H1 (cell line): Measurements from ENCODE around the gene CACNA1E. TPM values are rescaled to one million over a fixed set of nuclear protein-coding genes. Genes with fewer than 3 reads are reported as not detected.

Source experiments
- CTCF ChIA-PET: fragments of 300-600 bp; sonication (Branson Sonifier 250); formaldehyde crosslinking; loops from one replicate; lab custom pipeline; 2021; ENCODE audit not compliant: partially characterized antibody; lab: Charles Lee
- POLR2A ChIA-PET: fragments of 300-600 bp; sonication (Branson Sonifier 250); formaldehyde crosslinking; loops from one replicate; lab custom pipeline; 2021; ENCODE audit warnings: inconsistent platforms; ENCODE audit not compliant: partially characterized antibody; lab: Charles Lee
- DNase-seq, 2 experiments: peaks; one replicate each; pipeline versions ENCODE4 v3.0.0 to v3.0.0-alpha.2; 2010 to 2022; ENCODE audit warnings: low spot score in 2 of 2, low read depth in 1 of 2, mixed read lengths in 1 of 2
- FAIRE-seq: peaks from 2 replicates; lab custom pipeline; 2011; peaks lifted over from hg19 to GRCh38; lab: Jason Lieb, UNC
- H2AFZ ChIP-seq: 2 replicates; pipeline ENCODE4 v1.8.1; 2012; ENCODE audit warnings: low read length, inconsistent platforms
- H2AK5ac ChIP-seq: 2 replicates; pipeline ENCODE4 v1.6.1; 2013; ENCODE audit warnings: low read depth, low read length
- H2BK120ac ChIP-seq: replicated peaks from 2 replicates; pipeline ENCODE3; 2013; ENCODE audit warnings: low read depth, low read length, inconsistent platforms
- H2BK12ac ChIP-seq: 2 replicates; pipeline ENCODE4 v1.6.1; 2013; ENCODE audit warnings: low read depth, low read length
- H2BK15ac ChIP-seq: 2 replicates; pipeline ENCODE4 v1.6.1; 2013; ENCODE audit warnings: low read length
- H2BK20ac ChIP-seq: 2 replicates; pipeline ENCODE4 v1.6.1; 2013; ENCODE audit warnings: low read length
- H2BK5ac ChIP-seq: 2 replicates; pipeline ENCODE4 v1.6.1; 2013; ENCODE audit warnings: low read depth, low read length
- H3K14ac ChIP-seq: 2 replicates; pipeline ENCODE4 v1.6.1; 2013; ENCODE audit warnings: inconsistent platforms; ENCODE audit not compliant: insufficient read length
- H3K18ac ChIP-seq: 2 replicates; pipeline ENCODE4 v1.6.1; 2013; ENCODE audit warnings: low read length; ENCODE audit errors: extremely low read depth
- H3K23ac ChIP-seq: 2 replicates; pipeline ENCODE4 v1.6.1; 2013; ENCODE audit warnings: inconsistent platforms; ENCODE audit not compliant: insufficient read length
- H3K23me2 ChIP-seq: 2 replicates; pipeline ENCODE4 v1.6.1; 2013; ENCODE audit warnings: low read depth, low read length
- H3K27ac ChIP-seq: 2 replicates; pipeline ENCODE4 v1.6.1; 2011; ENCODE audit warnings: low read depth, low read length, inconsistent platforms
- H3K27me3 ChIP-seq, 4 experiments: replicated peaks in 1 of 4; 1 replicate in 1 of 4; 2 replicates in 3 of 4; pipeline versions ENCODE4 v1.6.1 to v1.8.1; 2011 to 2013; ENCODE audit warnings: low read length in 3 of 4, mild to moderate bottlenecking in 3 of 4, inconsistent platforms in 2 of 4, mixed read lengths in 2 of 4, moderate library complexity in 1 of 4; ENCODE audit not compliant: control insufficient read depth in 3 of 4, insufficient read depth in 3 of 4; ENCODE audit errors: extremely low read depth in 1 of 4
- H3K36me3 ChIP-seq, 4 experiments: 2 replicates each; pipeline versions ENCODE4 v1.6.1 to v1.8.1; 2011 to 2013; ENCODE audit warnings: mild to moderate bottlenecking in 4 of 4, low read length in 3 of 4, moderate library complexity in 2 of 4, control low read depth in 1 of 4, inconsistent platforms in 1 of 4; ENCODE audit not compliant: insufficient read depth in 4 of 4, control insufficient read depth in 2 of 4
- H3K4ac ChIP-seq: replicated peaks from 2 replicates; pipeline ENCODE3; 2013; ENCODE audit warnings: low read length, low read depth, mixed read lengths, inconsistent platforms; ENCODE audit not compliant: insufficient read length
- H3K4me1 ChIP-seq, 4 experiments: replicated peaks in 1 of 4; 1 replicate in 1 of 4; 2 replicates in 3 of 4; pipeline versions ENCODE4 v1.6.1 to v1.8.1; 2011 to 2013; ENCODE audit warnings: low read length in 3 of 4, inconsistent platforms in 2 of 4, mixed read lengths in 1 of 4; ENCODE audit not compliant: insufficient read depth in 4 of 4, control insufficient read depth in 3 of 4
- H3K4me2 ChIP-seq, 2 experiments: 2 replicates each; pipeline versions ENCODE4 v1.6.1 to v1.8.1; 2011 to 2013; ENCODE audit warnings: low read depth in 2 of 2, low read length in 2 of 2, control low read depth in 1 of 2, inconsistent platforms in 1 of 2, mild to moderate bottlenecking in 1 of 2; ENCODE audit not compliant: insufficient read depth in 1 of 2
- H3K4me3 ChIP-seq, 4 experiments: fragments of 200-600, 300-600 bp in 1 of 4; sonication (generic), shearing (Covaris generic), sonication (Bioruptor Twin) in 1 of 4; 2 replicates each; pipeline versions ENCODE4 v1.5.1 to v1.8.1; 2011 to 2016; ENCODE audit warnings: low read length in 4 of 4, low read depth in 3 of 4, control low read depth in 2 of 4, inconsistent platforms in 2 of 4, mild to moderate bottlenecking in 2 of 4, mixed read lengths in 1 of 4, moderate library complexity in 1 of 4; ENCODE audit not compliant: insufficient read depth in 2 of 4; ENCODE audit errors: extremely low read depth in 1 of 4
- H3K56ac ChIP-seq: replicated peaks from 2 replicates; pipeline ENCODE3; 2013; ENCODE audit warnings: low read depth, mild to moderate bottlenecking, mixed read lengths, low read length, inconsistent platforms; ENCODE audit not compliant: insufficient read length
- H3K79me1 ChIP-seq: 2 replicates; pipeline ENCODE4 v1.6.1; 2013; ENCODE audit warnings: low read depth, low read length, control low read depth
- H3K79me2 ChIP-seq, 2 experiments: 2 replicates each; pipeline versions ENCODE4 v1.6.1 to v1.8.1; 2012 to 2013; ENCODE audit warnings: low read length in 2 of 2, mild to moderate bottlenecking in 2 of 2, inconsistent platforms in 1 of 2; ENCODE audit not compliant: insufficient read depth in 2 of 2, control insufficient read depth in 1 of 2
- H3K9ac ChIP-seq, 4 experiments: replicated peaks in 1 of 4; 1 replicate in 1 of 4; 2 replicates in 3 of 4; pipeline versions ENCODE4 v1.6.1 to v1.8.1; 2011 to 2013; ENCODE audit warnings: low read depth in 3 of 4, low read length in 3 of 4, control low read depth in 2 of 4, mild to moderate bottlenecking in 2 of 4, moderate library complexity in 2 of 4, inconsistent platforms in 1 of 4; ENCODE audit errors: extremely low read depth in 1 of 4
- H3K9me3 ChIP-seq, 2 experiments: 2 replicates each; pipeline versions ENCODE4 v1.6.1 to v1.8.1; 2012 to 2013; ENCODE audit warnings: mild to moderate bottlenecking in 2 of 2, moderate library complexity in 2 of 2, control low read depth in 1 of 2, inconsistent platforms in 1 of 2, low read depth in 1 of 2, low read length in 1 of 2, mixed read lengths in 1 of 2; ENCODE audit not compliant: insufficient read depth in 2 of 2
- H4K20me1 ChIP-seq, 2 experiments: replicated peaks in 1 of 2; 2 replicates each; pipeline versions ENCODE3 to v1.8.1; 2011 to 2013; ENCODE audit warnings: inconsistent platforms in 2 of 2, low read length in 2 of 2, mild to moderate bottlenecking in 1 of 2; ENCODE audit not compliant: insufficient read depth in 2 of 2, control insufficient read depth in 1 of 2
- H4K5ac ChIP-seq: 2 replicates; pipeline ENCODE4 v1.6.1; 2013; ENCODE audit warnings: low read length, low read depth, mixed read lengths, inconsistent platforms; ENCODE audit not compliant: insufficient read length
- H4K8ac ChIP-seq: 2 replicates; pipeline ENCODE4 v1.8.0; 2013; ENCODE audit warnings: mild to moderate bottlenecking, moderate library complexity, low read length, inconsistent platforms; ENCODE audit not compliant: insufficient read depth; ENCODE audit errors: extremely low read depth
- H4K91ac ChIP-seq: replicated peaks from 2 replicates; pipeline ENCODE3; 2013; ENCODE audit warnings: low read length, mixed read lengths, inconsistent platforms; ENCODE audit not compliant: insufficient read length
- JUND ChIP-seq: IDR thresholded peaks from 2 replicates; pipeline ENCODE4 v1.6.1; 2011; ENCODE audit warnings: mild to moderate bottlenecking, improper control_type of control experiment, low read length
- NRF1 ChIP-seq: IDR thresholded peaks from 2 replicates; pipeline ENCODE4 v1.6.1; 2011; ENCODE audit warnings: mild to moderate bottlenecking, low read depth, low read length, improper control_type of control experiment
- SP2 ChIP-seq: IDR thresholded peaks from 2 replicates; pipeline ENCODE4 v1.6.1; 2012; ENCODE audit warnings: mild to moderate bottlenecking, low read length, inconsistent platforms
- SUZ12 ChIP-seq: fragments of 200-600 bp; sonication (generic); IDR thresholded peaks from 2 replicates; pipeline ENCODE4 v1.6.1; 2012; ENCODE audit warnings: mild to moderate bottlenecking, inconsistent platforms, low read length, moderate library complexity, mixed read lengths
- TAF1 ChIP-seq: IDR thresholded peaks from 2 replicates; pipeline ENCODE4 v1.6.1; 2011; ENCODE audit warnings: mild to moderate bottlenecking, low read depth, low read length
- WGBS, 2 experiments: shearing (Covaris generic) in 1 of 2; methylation state at CpG; one replicate each; pipeline versions ENCODE4 v1.1.6 to v1.1.7; 2013 to 2015; ENCODE audit warnings: low lambda C conversion rate in 2 of 2, mixed read lengths in 2 of 2, inconsistent platforms in 1 of 2, low coverage in 1 of 2, missing lambda C conversion rate in 1 of 2; ENCODE audit not compliant: insufficient replicate concordance in 2 of 2, insufficient coverage in 1 of 2, insufficient read length in 1 of 2; ENCODE audit errors: extremely low coverage in 1 of 2, missing lambda C conversion rate in 1 of 2; 5-methylcytosine and 5-hydroxymethylcytosine counted together
- polyA plus RNA-seq, 7 experiments: library from polyadenylated mRNA; depleted of rRNA in 3 of 7; stranded (reverse) in 5 of 7; unstranded in 2 of 7; fragments of >200 nt in 5 of 7; fragments of 200-250 nt in 2 of 7; gene quantifications; 1 replicate in 5 of 7; 2 replicates in 1 of 7; 4 replicates in 1 of 7; pipeline versions ENCODE4 v1.2.1 to v1.2.3, GENCODE V29; 2011 to 2013; ENCODE audit warnings: missing spikeins in 2 of 7, mixed read lengths in 2 of 7
- total RNA-seq: library from RNA; stranded (reverse); fragmentation: NEBNext Ultra II Directional; extraction: Animal tissue kit (Norgen Biotek cat#: 25700); gene quantifications from 2 replicates; pipeline ENCODE4 v1.2.1, GENCODE V29; 2021

The CACNA1E gene
- total and polyA plus RNA-seq, 2 of the 8 experiments (the other 6 are each of a cell fraction or from before 2014, with no cell fraction given) = 0.98 to 1.3 TPM

- H2AFZ ChIP-seq = no peak overlapping the region
- no peak overlapping the region for H2BK15ac ChIP-seq
- ChIA-PET CTCF (interaction anchor here (0.6 to 3.1 kb wide), 4 partner anchors 8 to 92 kb away, joined by 3 to 12 read pairs (median 4); no protein-coding TSS in a partner anchor), POLR2A (no interaction called here)
- H3K23me2 ChIP-seq = peaks cover 8% of the 10 kb centered on the region; the same call in 1 of the 2 replicates
- H3K14ac ChIP-seq = no peak overlapping the region
- H3K4me3 ChIP-seq = no peak overlapping the region
- WGBS, 2 experiments = 88% methylated on average over 1 of the region's 1 CpG; no CpG with 5 or more reads in 1 of the 2 experiments
- H3K9ac ChIP-seq = no peak overlapping the region
- H4K8ac ChIP-seq = no peak overlapping the region
- peaks cover 17 to 38% (median 27%) of the 10 kb centered on the region in 4 experiments for H3K27me3 ChIP-seq
- no peak overlapping the region for H2AK5ac ChIP-seq
- no peaks in the 10 kb centered on the region for H3K36me3 ChIP-seq
- H2BK20ac ChIP-seq = no peak overlapping the region
- peaks cover 0 to 1% of the 10 kb centered on the region in 2 experiments for H4K20me1 ChIP-seq
- no peaks in the 10 kb centered on the region; the same call in 1 of the 2 replicates for H3K79me1 ChIP-seq
- no peak overlapping the region for H3K56ac ChIP-seq
- H3K9me3 ChIP-seq = no peaks in the 10 kb centered on the region
- no peak overlapping the region for H4K5ac ChIP-seq
- no peak overlapping the region for H3K27ac ChIP-seq
- H4K91ac ChIP-seq = no peak overlapping the region
- H3K18ac ChIP-seq = no peak overlapping the region
- no peak overlapping the region for H3K4me2 ChIP-seq
- H3K4me1 ChIP-seq = peaks cover 0 to 14% (median 6%) of the 10 kb centered on the region in 4 experiments; a peak in 5 of 7 replicates
- no peak overlapping the region for H2BK5ac ChIP-seq
- no peak overlapping the region for H3K23ac ChIP-seq
- no peak overlapping the region for H2BK12ac ChIP-seq
- FAIRE-seq = no peak
- no peaks in the 10 kb centered on the region for H3K79me2 ChIP-seq
- H2BK120ac ChIP-seq = no peak overlapping the region
- no peak for DNase-seq
- no peak overlapping the region for H3K4ac ChIP-seq
- TF ChIP-seq JUND = no peak
- TF ChIP-seq SUZ12 = no peak
- no peak for TF ChIP-seq SP2
- no peak for TF ChIP-seq NRF1
- TF ChIP-seq TAF1 = no peak
Measured at GRCh38 chr1:181488866-181489265, 5.5 kb downstream of the CACNA1E start.
